Activated B cell treated with CpG ODN at 0.5 μM for 24 hours (primary cell): Measurements from ENCODE around the gene DIS3L2. TPM values are rescaled to one million over a fixed set of nuclear protein-coding genes. Genes with fewer than 3 reads are reported as not detected.
"Not testable (repeated sequence)": the region's sequence is repeated elsewhere in the genome, so short reads cannot be mapped to it uniquely, and the experiment has no call there.

Experiments
- ATAC-seq: fragments of 200-7000 bp; cut with Tn5 transposase; one replicate; pipeline ENCODE4 v1.10.0; 2021; ENCODE audit warnings: low read depth, mild to moderate bottlenecking, moderate library complexity
- CTCF ChIA-PET: fragments of 350-600 bp; sonication (Branson Sonifier 250); formaldehyde crosslinking; loops from one replicate; lab custom pipeline; 2021; ENCODE audit warnings: antibody characterized with exemption; lab: Charles Lee
- POLR2A ChIA-PET: fragments of 350-600 bp; sonication (Branson Sonifier 250); formaldehyde crosslinking; loops from one replicate; lab custom pipeline; 2021; ENCODE audit warnings: antibody characterized with exemption; lab: Charles Lee
- DNase-seq: peaks from one replicate; pipeline ENCODE4 v3.0.0; 2022
- H3K27ac Mint-ChIP-seq: one replicate; pipeline ENCODE4 v1.8.0; 2020; ENCODE audit warnings: mixed read lengths
- H3K27me3 Mint-ChIP-seq: one replicate; pipeline ENCODE4 v1.8.0; 2021; ENCODE audit warnings: mixed read lengths
- H3K36me3 Mint-ChIP-seq: one replicate; pipeline ENCODE4 v1.8.0; 2021; ENCODE audit warnings: low read depth, mixed read lengths
- H3K4me1 Mint-ChIP-seq: one replicate; pipeline ENCODE4 v1.8.0; 2021; ENCODE audit warnings: mixed read lengths
- H3K4me3 Mint-ChIP-seq: one replicate; pipeline ENCODE4 v1.8.0; 2020; ENCODE audit warnings: mild to moderate bottlenecking, mixed read lengths
- H3K9me3 Mint-ChIP-seq: one replicate; pipeline ENCODE4 v1.8.0; 2020; ENCODE audit warnings: mixed read lengths
- intact Hi-C: fragments of 100-400 bp; cut with micrococcal nuclease; formaldehyde crosslinking; loops from one replicate; pipeline ENCODE4 v1.15.1; 2024
- total RNA-seq: library from RNA; stranded (reverse); gene quantifications from 2 replicates; pipeline ENCODE4 v1.2.3, GENCODE V29; 2022
- TF ChIP-seq, protein P1 (sequence below): fragments of 200-600 bp; IDR thresholded peaks from one replicate; pipeline ENCODE4 v1.8.0; 2022; ENCODE audit warnings: antibody characterized with exemption, mild to moderate bottlenecking

The DIS3L2 gene
- total RNA-seq, 1 donor from 2014 or later = 65.9 TPM

GRCh38 chr2:232028071-232028470 is 66.6 kb downstream of the DIS3L2 start:
- peaks cover 2% of the 10 kb centered on the region for H3K4me1 Mint-ChIP-seq
- intact Hi-C loops = no loop called here
- H3K27me3 Mint-ChIP-seq = no peaks in the 10 kb centered on the region
- TF ChIP-seq, protein P1, sequence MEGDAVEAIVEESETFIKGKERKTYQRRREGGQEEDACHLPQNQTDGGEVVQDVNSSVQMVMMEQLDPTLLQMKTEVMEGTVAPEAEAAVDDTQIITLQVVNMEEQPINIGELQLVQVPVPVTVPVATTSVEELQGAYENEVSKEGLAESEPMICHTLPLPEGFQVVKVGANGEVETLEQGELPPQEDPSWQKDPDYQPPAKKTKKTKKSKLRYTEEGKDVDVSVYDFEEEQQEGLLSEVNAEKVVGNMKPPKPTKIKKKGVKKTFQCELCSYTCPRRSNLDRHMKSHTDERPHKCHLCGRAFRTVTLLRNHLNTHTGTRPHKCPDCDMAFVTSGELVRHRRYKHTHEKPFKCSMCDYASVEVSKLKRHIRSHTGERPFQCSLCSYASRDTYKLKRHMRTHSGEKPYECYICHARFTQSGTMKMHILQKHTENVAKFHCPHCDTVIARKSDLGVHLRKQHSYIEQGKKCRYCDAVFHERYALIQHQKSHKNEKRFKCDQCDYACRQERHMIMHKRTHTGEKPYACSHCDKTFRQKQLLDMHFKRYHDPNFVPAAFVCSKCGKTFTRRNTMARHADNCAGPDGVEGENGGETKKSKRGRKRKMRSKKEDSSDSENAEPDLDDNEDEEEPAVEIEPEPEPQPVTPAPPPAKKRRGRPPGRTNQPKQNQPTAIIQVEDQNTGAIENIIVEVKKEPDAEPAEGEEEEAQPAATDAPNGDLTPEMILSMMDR = no peak
- H3K36me3 Mint-ChIP-seq = peaks cover 54% of the 10 kb centered on the region
- H3K27ac Mint-ChIP-seq = no peak overlapping the region
- H3K4me3 Mint-ChIP-seq = no peak overlapping the region
- no peak for DNase-seq
- H3K9me3 Mint-ChIP-seq = no peaks in the 10 kb centered on the region
- CTCF ChIA-PET = no interaction called here
- ATAC-seq = no peak
- POLR2A ChIA-PET = no interaction called here

DNA sequence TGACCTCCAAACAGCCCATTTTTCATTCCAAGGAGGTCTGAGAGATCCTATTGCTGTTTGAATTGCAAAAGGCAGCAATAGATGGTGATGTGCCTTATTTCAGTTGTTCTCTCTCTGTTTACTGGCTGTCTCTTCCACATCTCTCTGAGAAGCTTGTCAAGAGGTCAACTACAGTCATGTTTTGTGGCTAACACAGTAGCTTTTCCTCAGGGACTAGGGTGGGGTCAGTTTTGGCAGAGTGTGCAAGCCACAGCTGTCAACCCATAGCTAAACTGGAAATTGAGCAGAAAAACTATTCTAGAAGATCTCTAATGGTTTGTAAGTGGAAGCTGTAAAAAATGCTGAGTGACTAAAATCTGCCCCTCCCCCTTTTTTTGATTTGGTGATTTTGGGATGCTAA is 67.1 kb downstream of the DIS3L2 start:
- TF ChIP-seq, protein P1 = no peak
- Mint-ChIP-seq H3K36me3 (peaks cover 60% of the 10 kb centered on the region), H3K4me3 (no peak overlapping the region), H3K27ac (no peak overlapping the region), H3K27me3 (no peaks in the 10 kb centered on the region), H3K9me3 (no peaks in the 10 kb centered on the region), H3K4me1 (peaks cover 2% of the 10 kb centered on the region)
- DNase-seq (no peak), ATAC-seq (no peak)
- ChIA-PET CTCF (no interaction called here), POLR2A (no interaction called here)
- intact Hi-C loops = no loop called here

DNA sequence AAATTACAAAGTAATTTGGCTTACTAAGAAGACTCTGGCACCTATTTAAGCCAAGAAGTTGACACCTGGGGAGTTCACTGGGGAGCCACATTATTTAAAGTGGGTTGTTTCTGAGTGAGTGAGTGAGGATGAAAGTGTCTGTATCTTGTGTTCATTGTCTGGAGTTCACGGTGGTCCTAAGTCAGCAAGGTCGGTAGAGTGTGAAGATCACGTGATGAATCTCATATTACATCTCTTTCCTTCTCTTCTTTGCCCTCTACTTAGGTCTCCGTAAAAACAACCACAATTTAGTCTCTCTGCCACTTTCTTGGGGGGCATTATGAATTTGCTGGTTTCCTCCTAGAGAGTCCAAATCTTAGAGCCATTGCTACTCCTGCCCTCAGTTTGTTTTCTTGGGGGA is 67.8 kb downstream of the DIS3L2 start:
- ChIA-PET POLR2A (no interaction called here), CTCF (no interaction called here)
- Mint-ChIP-seq H3K4me3 (no peak overlapping the region), H3K36me3 (peaks cover 67% of the 10 kb centered on the region), H3K27ac (no peak overlapping the region), H3K27me3 (no peaks in the 10 kb centered on the region), H3K4me1 (peaks cover 2% of the 10 kb centered on the region), H3K9me3 (peaks cover 2% of the 10 kb centered on the region)
- ATAC-seq = no peak
- TF ChIP-seq, protein P1 = no peak
- no peak for DNase-seq
- intact Hi-C loops = no loop called here

- DNase-seq (no peak), ATAC-seq (no peak)
- no peak overlapping the region for H3K27ac Mint-ChIP-seq
- H3K27me3 Mint-ChIP-seq = no peaks in the 10 kb centered on the region
- CTCF ChIA-PET = no interaction called here
- POLR2A ChIA-PET = no interaction called here
- H3K4me3 Mint-ChIP-seq = no peak overlapping the region
- intact Hi-C loops = no loop called here
- TF ChIP-seq, protein P1 = no peak
- peaks cover 10% of the 10 kb centered on the region for H3K9me3 Mint-ChIP-seq
- H3K36me3 Mint-ChIP-seq = peaks cover 76% of the 10 kb centered on the region
- H3K4me1 Mint-ChIP-seq = peaks cover 2% of the 10 kb centered on the region
Measured at GRCh38 chr2:232030229-232030628, 68.7 kb downstream of the DIS3L2 start.

GRCh38 chr2:232035292-232035691 is 73.8 kb downstream of the DIS3L2 start:
- H3K4me1 Mint-ChIP-seq, H3K27ac Mint-ChIP-seq, DNase-seq, H3K4me3 Mint-ChIP-seq, H3K27me3 Mint-ChIP-seq, intact Hi-C loops, ATAC-seq, CTCF ChIA-PET: not testable (repeated sequence)
- peaks cover 80% of the 10 kb centered on the region for H3K36me3 Mint-ChIP-seq
- peaks cover 16% of the 10 kb centered on the region for H3K9me3 Mint-ChIP-seq
- POLR2A ChIA-PET = interaction anchor here (0.6 kb wide), 1 partner anchor 18 kb away, joined by 3 read pairs; no protein-coding TSS in a partner anchor

GRCh38 chr2:232036876-232037275 is 75.4 kb downstream of the DIS3L2 start:
- DNase-seq, H3K27ac Mint-ChIP-seq, CTCF ChIA-PET, intact Hi-C loops, H3K4me1 Mint-ChIP-seq, H3K27me3 Mint-ChIP-seq, POLR2A ChIA-PET, ATAC-seq, H3K4me3 Mint-ChIP-seq: not testable (repeated sequence)
- peaks cover 72% of the 10 kb centered on the region for H3K36me3 Mint-ChIP-seq
- peaks cover 16% of the 10 kb centered on the region for H3K9me3 Mint-ChIP-seq
